Kidney (tissue), 14 donors: ENCODE data around the gene FERMT3. TPM values are rescaled to one million over a fixed set of nuclear protein-coding genes. Genes with fewer than 3 reads are reported as not detected.
A peak's percentile ranks its signal among the peaks of the same experiment; 100 is the strongest.

ENCODE experiments used
- DNase-seq, 5 donors: peaks; one replicate each; pipeline ENCODE4 v3.0.0-alpha.2; 2013 to 2020
- FAIRE-seq: peaks from 2 replicates; lab custom pipeline; 2012; peaks lifted over from hg19 to GRCh38; lab: Jason Lieb, UNC
- H3K27ac ChIP-seq, 2 donors: one replicate each; pipeline ENCODE4 v1.7.0; 2013; ENCODE audit warnings: low read depth in 2 of 2, low read length in 2 of 2, inconsistent platforms in 1 of 2
- H3K27me3 ChIP-seq: one replicate; pipeline ENCODE4 v1.7.1; 2013; ENCODE audit warnings: low read length, inconsistent platforms; ENCODE audit not compliant: control insufficient read depth, insufficient read depth
- H3K36me3 ChIP-seq, 3 donors: one replicate each; pipeline versions ENCODE4 v1.7.0 to v1.7.1; 2013; ENCODE audit warnings: low read length in 3 of 3, control low read depth in 1 of 3, inconsistent platforms in 1 of 3; ENCODE audit not compliant: insufficient read depth in 3 of 3, control insufficient read depth in 2 of 3
- H3K4me1 ChIP-seq, 3 donors: one replicate each; pipeline versions ENCODE4 v1.7.0 to v1.7.1; 2013; ENCODE audit warnings: low read length in 3 of 3, inconsistent platforms in 1 of 3, low read depth in 1 of 3; ENCODE audit not compliant: control insufficient read depth in 2 of 3, insufficient read depth in 2 of 3
- H3K4me3 ChIP-seq, 3 donors: one replicate each; pipeline versions ENCODE4 v1.7.0 to v1.8.1; 2013; ENCODE audit warnings: low read length in 3 of 3, control low read depth in 1 of 3, inconsistent platforms in 1 of 3
- H3K9ac ChIP-seq, 3 donors: one replicate each; pipeline versions ENCODE4 v1.7.0 to v1.7.1; 2013; ENCODE audit warnings: low read length in 3 of 3, control low read depth in 1 of 3, inconsistent platforms in 1 of 3
- H3K9me3 ChIP-seq, 3 donors: one replicate each; pipeline versions ENCODE4 v1.7.0 to v1.7.1; 2013; ENCODE audit warnings: low read length in 3 of 3, control low read depth in 1 of 3, inconsistent platforms in 1 of 3; ENCODE audit not compliant: control insufficient read depth in 2 of 3, insufficient read depth in 1 of 3
- intact Hi-C: fragments of 100-400 bp; cut with DNase I; formaldehyde crosslinking; loops from one replicate; pipeline ENCODE4 v1.11.1; 2022
- polyA plus RNA-seq: library from polyadenylated mRNA; stranded (reverse); fragments of 350-450 nt; fragmentation: Illumina TruSeq; extraction: RNeasy Lipid Tissue Mini Kit (QIAGEN cat#74804); gene quantifications from one replicate; pipeline ENCODE4 v1.2.3, GENCODE V29; 2014; ENCODE audit warnings: low read depth, low replicate concordance; ENCODE audit not compliant: insufficient read depth
- total RNA-seq: library from RNA; stranded (reverse); fragmentation: NEBNext Ultra II Directional; extraction: Animal tissue kit (Norgen Biotek cat#: 25700); gene quantifications from one replicate; pipeline ENCODE4 v1.2.1, GENCODE V29; 2021
- TF ChIP-seq, protein P1 (sequence below): IDR thresholded peaks from 3 replicates; pipeline ENCODE4 v1.5.1; 2012; ENCODE audit warnings: mild to moderate bottlenecking, moderate library complexity, borderline replicate concordance; ENCODE audit not compliant: insufficient read depth; ENCODE audit errors: extremely low read depth
- donor health status: control.
- donor health status: control.
- donor health status: control.
- donor health status: control.
- donor health status: control.
- donor health status: DM: yes; HTN: yes; CAD: no.
- donor health status: Normal renal cell carcinoma (clear cell type).

FERMT3 gene
- total and polyA plus RNA-seq, 2 donors from 2014 or later: 11.8 to 36.3 TPM

DNA sequence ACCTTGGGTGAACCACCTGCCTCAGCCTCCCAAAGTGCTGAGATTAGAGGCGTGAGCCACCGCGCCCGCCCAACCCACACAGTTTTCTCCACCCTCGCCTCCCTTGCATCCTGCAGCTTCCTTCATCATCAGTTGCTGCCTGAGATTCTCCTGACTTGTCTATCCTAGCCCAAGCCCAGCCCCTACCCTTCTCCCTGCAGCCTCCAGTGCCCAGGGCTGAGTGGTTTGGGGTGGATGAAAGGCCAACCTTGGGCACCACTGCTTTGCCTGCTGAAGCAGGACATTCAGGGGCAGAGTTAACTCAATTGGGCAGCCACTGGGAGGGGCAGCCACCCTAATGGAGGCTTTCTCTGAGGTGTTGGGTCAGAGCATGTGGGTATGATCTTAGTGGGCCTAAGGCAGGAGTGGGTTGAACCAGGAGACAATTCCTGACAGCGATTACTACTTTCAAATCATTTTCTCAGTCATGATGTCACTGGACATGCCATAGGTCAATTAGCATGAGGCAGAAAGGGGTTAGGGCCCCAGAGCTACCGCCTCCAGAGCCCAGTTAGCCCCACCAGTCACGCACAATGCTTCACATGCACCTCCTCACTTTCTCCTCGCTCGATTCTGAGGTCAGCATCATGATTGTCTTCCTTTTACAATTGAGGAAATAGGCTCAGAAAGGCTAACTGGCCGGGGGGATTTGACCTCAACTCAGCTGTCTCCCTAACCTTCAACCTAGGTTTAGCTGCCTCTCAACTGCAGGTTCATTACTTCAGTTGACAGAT, 33.3 kb downstream of the FERMT3 start:
- no peaks in the 10 kb centered on the region for H3K9me3 ChIP-seq
- TF ChIP-seq, protein P1, sequence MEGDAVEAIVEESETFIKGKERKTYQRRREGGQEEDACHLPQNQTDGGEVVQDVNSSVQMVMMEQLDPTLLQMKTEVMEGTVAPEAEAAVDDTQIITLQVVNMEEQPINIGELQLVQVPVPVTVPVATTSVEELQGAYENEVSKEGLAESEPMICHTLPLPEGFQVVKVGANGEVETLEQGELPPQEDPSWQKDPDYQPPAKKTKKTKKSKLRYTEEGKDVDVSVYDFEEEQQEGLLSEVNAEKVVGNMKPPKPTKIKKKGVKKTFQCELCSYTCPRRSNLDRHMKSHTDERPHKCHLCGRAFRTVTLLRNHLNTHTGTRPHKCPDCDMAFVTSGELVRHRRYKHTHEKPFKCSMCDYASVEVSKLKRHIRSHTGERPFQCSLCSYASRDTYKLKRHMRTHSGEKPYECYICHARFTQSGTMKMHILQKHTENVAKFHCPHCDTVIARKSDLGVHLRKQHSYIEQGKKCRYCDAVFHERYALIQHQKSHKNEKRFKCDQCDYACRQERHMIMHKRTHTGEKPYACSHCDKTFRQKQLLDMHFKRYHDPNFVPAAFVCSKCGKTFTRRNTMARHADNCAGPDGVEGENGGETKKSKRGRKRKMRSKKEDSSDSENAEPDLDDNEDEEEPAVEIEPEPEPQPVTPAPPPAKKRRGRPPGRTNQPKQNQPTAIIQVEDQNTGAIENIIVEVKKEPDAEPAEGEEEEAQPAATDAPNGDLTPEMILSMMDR: no peak
- peaks cover 0 to 33% (median 29%) of the 10 kb centered on the region in 3 donors for H3K4me1 ChIP-seq
- H3K27ac ChIP-seq: peak overlapping the region; percentile 100
- intact Hi-C loops: no loop called here
- no peak for DNase-seq
- no peak for FAIRE-seq
- H3K9ac ChIP-seq: peak overlapping the region in 2 of 3 donors; percentile 97 to 100
- H3K27me3 ChIP-seq: no peaks in the 10 kb centered on the region
- H3K36me3 ChIP-seq: peaks cover 0 to 18% (median 12%) of the 10 kb centered on the region in 3 donors
- peak overlapping the region in 2 of 3 donors; percentile 79 to 91 for H3K4me3 ChIP-seq

DNA sequence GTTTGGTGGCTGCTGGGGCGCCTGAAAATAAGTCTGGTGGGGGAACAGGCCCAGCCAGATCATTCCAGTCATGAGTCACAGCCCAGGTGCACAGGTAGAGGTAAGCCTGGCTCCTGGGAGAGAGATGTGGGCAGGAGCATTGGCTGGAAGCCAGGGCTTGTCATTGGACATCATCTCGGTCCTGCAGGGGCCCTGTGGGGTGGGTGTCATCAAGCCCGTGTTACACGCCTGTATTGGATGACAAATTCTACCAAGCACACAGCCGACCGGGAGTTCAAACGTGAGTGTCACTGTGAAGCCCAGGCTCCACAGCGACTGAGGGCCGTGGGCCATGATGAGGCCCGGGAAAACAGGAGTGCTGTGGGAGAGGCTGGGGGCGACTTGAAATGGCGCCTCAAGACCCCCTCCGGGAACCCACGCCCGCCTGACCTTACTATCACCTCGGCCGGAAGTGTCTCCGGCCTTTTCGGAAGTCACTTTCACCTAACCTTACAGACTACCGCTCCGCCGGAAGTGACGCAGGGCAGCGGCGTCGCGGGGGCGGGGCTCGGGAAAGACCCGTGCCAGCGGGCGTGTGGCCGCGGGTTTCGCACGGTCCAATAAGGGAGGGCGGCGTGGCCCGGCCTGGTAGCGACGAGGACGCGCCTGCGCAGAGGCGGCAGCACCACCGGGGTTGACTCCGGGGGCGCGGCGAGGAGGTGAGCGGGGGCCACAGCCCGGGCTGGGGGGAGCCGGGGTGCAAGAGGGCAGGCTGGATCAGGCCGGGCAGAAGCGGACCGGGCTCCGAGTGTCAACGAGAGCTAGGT, 34.1 kb downstream of the FERMT3 start, which contains the start of gene FKBP2:
FKBP2 (plus strand) TSS at position 661 of the 806 bp plus-strand sequence. CDS start 1,293 bp downstream, outside the sequence.
- H3K4me3 ChIP-seq: peak within 1 kb of the TSS; percentile 53 to 91 (median 79)
- DNase-seq (peak; percentile 98 to 100 (median 99)), FAIRE-seq (no peak)
- peaks cover 0 to 37% (median 26%) of the 10 kb centered on the region in 3 donors for H3K4me1 ChIP-seq
- peak within 1 kb of the TSS; percentile 100 for H3K27ac ChIP-seq
- peaks cover 0 to 18% (median 12%) of the 10 kb centered on the region in 3 donors for H3K36me3 ChIP-seq
- H3K9me3 ChIP-seq: no peaks in the 10 kb centered on the region
- TF ChIP-seq, protein P1: no peak
- intact Hi-C loops: no loop called here
- H3K27me3 ChIP-seq: no peaks in the 10 kb centered on the region
- peak within 1 kb of the TSS; percentile 60 to 100 (median 97) for H3K9ac ChIP-seq

DNA sequence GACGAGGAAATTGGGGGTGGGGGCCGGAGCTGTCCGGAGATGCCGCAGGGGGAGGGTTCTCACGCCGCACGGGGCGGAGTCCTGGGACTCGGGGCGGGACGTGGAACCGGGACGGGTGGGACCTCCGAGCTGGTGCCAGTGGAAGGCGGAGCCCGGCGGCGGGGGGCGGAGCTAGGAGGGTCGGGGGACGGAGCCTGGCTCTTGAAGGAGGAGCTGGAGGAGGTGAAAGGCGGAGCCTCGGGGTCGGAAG, 34.6 kb downstream of the FERMT3 start:
- peak; percentile 99 to 100 (median 100) for DNase-seq
- no peaks in the 10 kb centered on the region for H3K9me3 ChIP-seq
- peak overlapping the region in 1 of 3 donors; percentile 100 for H3K9ac ChIP-seq
- no peaks in the 10 kb centered on the region for H3K27me3 ChIP-seq
- peak overlapping the region; percentile 42 to 91 (median 53) for H3K4me3 ChIP-seq
- H3K36me3 ChIP-seq: peaks cover 0 to 18% (median 12%) of the 10 kb centered on the region in 3 donors
- peak overlapping the region; percentile 100 for H3K27ac ChIP-seq
- TF ChIP-seq, protein P1: no peak
- H3K4me1 ChIP-seq: peaks cover 0 to 39% (median 23%) of the 10 kb centered on the region in 3 donors
- intact Hi-C loops: no loop called here
- FAIRE-seq: no peak
